Central memory CD8-positive, alpha-beta T cell (primary cell): ENCODE measurements around the gene SMIM3.
"Not testable (repeated sequence)": the region's sequence is repeated elsewhere in the genome, so short reads cannot be mapped to it uniquely, and the experiment has no call there.

Source experiments
- ATAC-seq: fragments of 150-1000 bp; cut with Tn5 transposase; replicated peaks from 2 replicates; pipeline ENCODE4 v1.10.0; 2022; ENCODE audit warnings: mild to moderate bottlenecking, moderate FRiP score, moderate number of reproducible peaks; ENCODE audit not compliant: poor library complexity, severe bottlenecking; ENCODE audit errors: extremely low read depth
- DNase-seq, 2 donors: peaks; one replicate each; pipeline ENCODE4 v3.0.0; 2021; ENCODE audit warnings: low spot score in 2 of 2
- H3K27ac Mint-ChIP-seq: one replicate; pipeline ENCODE4 v1.8.0; 2022; ENCODE audit warnings: low read depth, mild to moderate bottlenecking, moderate library complexity, mixed read lengths
- H3K27me3 Mint-ChIP-seq: one replicate; pipeline ENCODE4 v1.8.0; 2022; ENCODE audit warnings: mixed read lengths
- H3K36me3 Mint-ChIP-seq: one replicate; pipeline ENCODE4 v1.8.0; 2022; ENCODE audit warnings: mild to moderate bottlenecking, moderate library complexity, mixed read lengths; ENCODE audit not compliant: insufficient read depth
- H3K4me1 Mint-ChIP-seq: one replicate; pipeline ENCODE4 v1.8.0; 2022; ENCODE audit warnings: mixed read lengths
- H3K4me3 Mint-ChIP-seq: one replicate; pipeline ENCODE4 v1.8.0; 2022; ENCODE audit warnings: mild to moderate bottlenecking, moderate library complexity, mixed read lengths
- H3K9me3 Mint-ChIP-seq: one replicate; pipeline ENCODE4 v1.8.0; 2022; ENCODE audit warnings: mixed read lengths

The SMIM3 gene

DNA sequence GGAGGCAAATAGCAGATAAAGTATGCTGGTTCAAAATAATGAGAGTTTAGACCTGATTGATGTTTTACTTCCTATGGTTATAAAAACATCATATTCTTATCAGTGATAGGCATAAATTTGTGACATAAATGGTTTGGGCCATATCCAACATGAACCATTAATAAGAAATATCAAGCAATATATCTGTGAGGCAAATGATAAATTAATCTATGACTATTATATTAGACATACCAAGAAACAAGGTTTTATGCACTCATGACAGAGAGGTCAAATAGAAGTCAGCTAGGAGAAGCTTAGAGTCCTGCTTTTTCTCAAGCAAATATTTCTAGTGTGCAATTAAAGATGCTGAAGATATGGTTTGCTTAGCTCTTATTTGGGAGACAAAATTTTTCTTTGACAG is 10.4 kb downstream of the SMIM3 start:
- ATAC-seq (no peak), DNase-seq (no peak)
- H3K9me3 Mint-ChIP-seq: no peaks in the 10 kb centered on the region
- H3K4me3 Mint-ChIP-seq: no peak overlapping the region
- H3K27ac Mint-ChIP-seq: no peak overlapping the region
- no peaks in the 10 kb centered on the region for H3K36me3 Mint-ChIP-seq
- peaks cover 11% of the 10 kb centered on the region for H3K27me3 Mint-ChIP-seq
- peaks cover 17% of the 10 kb centered on the region for H3K4me1 Mint-ChIP-seq

DNA sequence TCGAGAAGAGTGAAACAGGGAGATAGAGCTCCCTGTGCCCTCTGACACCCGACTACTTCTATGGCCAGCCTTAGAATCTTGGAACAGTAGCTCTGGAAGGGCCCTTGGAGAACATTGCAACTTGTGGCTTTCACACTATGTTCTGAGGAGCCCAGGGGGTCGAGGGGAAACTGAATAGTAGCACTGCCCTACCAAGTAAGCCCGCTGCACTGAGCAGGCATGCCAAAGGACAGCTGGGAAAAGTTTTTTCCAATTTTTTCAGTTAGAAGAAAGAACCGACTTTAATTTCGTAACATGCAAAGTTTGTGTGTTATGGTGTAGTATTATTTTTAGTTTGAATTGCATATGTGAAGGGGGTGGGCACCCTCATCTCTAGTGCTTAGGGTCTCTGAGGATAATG is 10.9 kb downstream of the SMIM3 start:
- DNase-seq (no peak), ATAC-seq (no peak)
- Mint-ChIP-seq H3K36me3 (no peaks in the 10 kb centered on the region), H3K4me1 (peaks cover 12% of the 10 kb centered on the region), H3K27me3 (peaks cover 11% of the 10 kb centered on the region), H3K27ac (no peak overlapping the region), H3K4me3 (no peak overlapping the region), H3K9me3 (no peaks in the 10 kb centered on the region)

DNA sequence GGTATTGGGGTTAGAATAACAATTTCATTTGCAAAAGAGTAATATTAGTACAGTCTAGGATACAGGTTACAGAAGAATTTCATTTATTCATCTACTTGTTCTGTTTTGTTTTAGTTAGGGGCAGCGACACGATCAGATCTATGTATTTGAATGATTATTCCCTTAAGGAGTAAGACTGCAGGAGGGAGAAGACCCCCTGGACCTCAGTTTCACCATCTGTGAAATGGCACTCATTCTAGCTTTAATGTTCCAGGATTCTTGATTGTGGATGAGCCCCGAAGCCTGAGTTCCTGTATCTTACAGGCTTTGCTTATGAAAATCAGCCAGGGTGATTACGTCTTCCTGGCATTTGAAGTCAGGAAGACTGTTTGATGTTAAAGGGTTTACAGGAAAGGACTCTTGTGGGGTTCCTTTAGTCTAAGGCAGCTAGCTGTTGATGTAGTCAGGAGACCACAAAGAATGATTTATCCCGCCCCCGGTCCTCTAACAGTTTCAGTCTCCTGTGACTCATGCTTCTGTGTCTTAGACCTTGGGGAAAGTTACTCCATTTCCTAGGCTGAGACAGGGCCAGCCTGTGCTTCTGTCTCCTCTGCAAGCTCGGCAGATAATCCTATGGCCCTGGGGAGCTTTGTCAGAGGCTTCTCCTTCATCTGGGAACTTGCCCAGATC is 11.5 kb downstream of the SMIM3 start:
- Mint-ChIP-seq H3K36me3 (no peaks in the 10 kb centered on the region), H3K4me3 (no peak overlapping the region), H3K27ac (no peak overlapping the region), H3K27me3 (peaks cover 11% of the 10 kb centered on the region), H3K4me1 (peaks cover 7% of the 10 kb centered on the region), H3K9me3 (no peaks in the 10 kb centered on the region)
- DNase-seq: no peak
- peak; percentile 83 for ATAC-seq

DNA sequence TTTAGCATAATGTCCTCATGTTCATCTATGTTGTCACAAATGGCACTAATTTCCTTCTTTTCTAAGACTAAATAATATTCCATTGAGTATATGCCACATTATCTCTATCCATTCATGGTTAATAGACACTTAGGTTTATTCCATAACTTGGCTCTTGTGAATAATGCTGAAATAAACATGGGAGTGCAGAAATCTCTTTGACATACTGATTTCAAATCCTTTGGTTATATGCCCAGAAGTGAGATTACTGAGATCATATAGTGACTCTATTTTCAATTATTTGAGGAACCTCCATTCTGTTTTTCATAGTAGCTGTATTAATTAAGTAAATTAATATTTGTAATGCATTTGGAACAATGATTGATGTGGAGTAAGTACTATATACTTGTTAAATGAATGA is 13.0 kb downstream of the SMIM3 start:
- ATAC-seq (no peak), DNase-seq (no peak)
- Mint-ChIP-seq H3K4me1 (peaks cover 7% of the 10 kb centered on the region), H3K4me3 (no peak overlapping the region), H3K27me3 (peaks cover 11% of the 10 kb centered on the region), H3K9me3 (no peaks in the 10 kb centered on the region), H3K27ac (no peak overlapping the region), H3K36me3 (peaks cover 2% of the 10 kb centered on the region)

DNA sequence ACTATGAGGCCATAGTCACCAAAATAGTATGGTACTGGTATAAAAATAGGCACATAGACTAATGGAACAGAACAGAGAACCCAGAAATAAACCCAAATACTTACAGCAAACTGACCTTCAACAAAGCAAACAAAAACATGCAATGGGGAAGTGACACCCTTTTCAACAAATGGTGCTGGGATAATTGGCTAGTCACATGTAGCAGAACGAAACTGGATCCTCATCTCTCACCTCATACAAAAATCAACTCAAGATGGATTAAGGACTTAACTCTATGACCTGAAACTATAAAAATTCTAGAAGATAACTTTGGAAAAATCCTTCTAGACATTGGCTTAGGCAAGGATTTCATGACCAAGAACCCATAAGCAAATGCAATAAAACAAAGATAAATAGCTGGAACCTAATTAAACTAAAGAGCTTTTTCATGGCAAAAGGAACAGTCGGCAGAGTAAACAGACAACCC is 14.9 kb downstream of the SMIM3 start:
- H3K27ac Mint-ChIP-seq: not testable (repeated sequence)
- peaks cover 11% of the 10 kb centered on the region for H3K27me3 Mint-ChIP-seq

DNA sequence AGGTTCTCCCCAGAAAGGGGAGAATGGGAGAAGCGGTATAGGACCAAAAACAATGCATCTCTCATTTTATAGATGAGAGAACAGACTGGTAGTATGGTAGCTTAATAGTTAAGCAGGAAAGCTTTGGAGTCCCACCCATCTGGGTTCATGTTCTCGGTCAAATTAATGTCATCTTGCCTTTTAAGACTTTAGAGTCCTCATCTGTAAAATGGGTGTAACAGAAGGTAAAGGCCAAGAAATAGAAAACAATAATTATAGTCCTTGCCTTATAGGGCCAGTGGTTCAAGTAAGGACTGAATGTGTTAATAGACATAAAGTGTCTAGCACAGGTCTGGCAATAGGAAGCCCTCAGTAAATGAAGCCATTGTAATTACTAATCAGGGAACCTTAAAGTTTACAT is 16.4 kb downstream of the SMIM3 start:
- no peak for DNase-seq
- H3K4me3 Mint-ChIP-seq: no peak overlapping the region
- peaks cover 2% of the 10 kb centered on the region for H3K4me1 Mint-ChIP-seq
- H3K27me3 Mint-ChIP-seq: peaks cover 2% of the 10 kb centered on the region
- H3K9me3 Mint-ChIP-seq: no peaks in the 10 kb centered on the region
- peaks cover 2% of the 10 kb centered on the region for H3K36me3 Mint-ChIP-seq
- H3K27ac Mint-ChIP-seq: no peak overlapping the region
- ATAC-seq: no peak

More for the DNA sequence above, 14.9 kb downstream of the SMIM3 start:
- ATAC-seq, H3K9me3 Mint-ChIP-seq, H3K4me1 Mint-ChIP-seq, H3K4me3 Mint-ChIP-seq, DNase-seq, H3K36me3 Mint-ChIP-seq: not testable (repeated sequence)

DNA sequence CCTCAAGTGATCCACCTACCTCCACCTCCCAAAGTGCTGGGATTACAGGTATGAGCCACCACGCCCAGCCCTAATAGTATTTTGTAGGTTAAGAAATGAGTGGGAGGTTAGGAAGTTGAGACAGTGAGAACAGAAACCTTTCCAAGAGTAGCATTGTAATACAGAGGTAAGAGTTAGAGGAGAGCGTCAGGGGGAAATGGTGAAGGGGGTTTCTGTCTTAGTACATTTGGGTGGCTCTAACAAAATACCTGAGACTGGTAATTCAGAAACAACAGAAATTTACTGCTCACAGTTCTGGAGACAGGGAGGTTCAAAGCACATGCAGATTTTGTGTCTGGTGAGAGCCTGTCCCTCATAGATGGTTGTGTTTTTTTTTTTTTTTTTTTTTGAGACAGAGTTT is 18.8 kb downstream of the SMIM3 start:
- ATAC-seq (no peak), DNase-seq (no peak)
- H3K9me3 Mint-ChIP-seq: no peaks in the 10 kb centered on the region
- no peak overlapping the region for H3K4me3 Mint-ChIP-seq
- no peak overlapping the region for H3K27ac Mint-ChIP-seq
- no peaks in the 10 kb centered on the region for H3K4me1 Mint-ChIP-seq
- no peaks in the 10 kb centered on the region for H3K27me3 Mint-ChIP-seq
- H3K36me3 Mint-ChIP-seq: peaks cover 2% of the 10 kb centered on the region

DNA sequence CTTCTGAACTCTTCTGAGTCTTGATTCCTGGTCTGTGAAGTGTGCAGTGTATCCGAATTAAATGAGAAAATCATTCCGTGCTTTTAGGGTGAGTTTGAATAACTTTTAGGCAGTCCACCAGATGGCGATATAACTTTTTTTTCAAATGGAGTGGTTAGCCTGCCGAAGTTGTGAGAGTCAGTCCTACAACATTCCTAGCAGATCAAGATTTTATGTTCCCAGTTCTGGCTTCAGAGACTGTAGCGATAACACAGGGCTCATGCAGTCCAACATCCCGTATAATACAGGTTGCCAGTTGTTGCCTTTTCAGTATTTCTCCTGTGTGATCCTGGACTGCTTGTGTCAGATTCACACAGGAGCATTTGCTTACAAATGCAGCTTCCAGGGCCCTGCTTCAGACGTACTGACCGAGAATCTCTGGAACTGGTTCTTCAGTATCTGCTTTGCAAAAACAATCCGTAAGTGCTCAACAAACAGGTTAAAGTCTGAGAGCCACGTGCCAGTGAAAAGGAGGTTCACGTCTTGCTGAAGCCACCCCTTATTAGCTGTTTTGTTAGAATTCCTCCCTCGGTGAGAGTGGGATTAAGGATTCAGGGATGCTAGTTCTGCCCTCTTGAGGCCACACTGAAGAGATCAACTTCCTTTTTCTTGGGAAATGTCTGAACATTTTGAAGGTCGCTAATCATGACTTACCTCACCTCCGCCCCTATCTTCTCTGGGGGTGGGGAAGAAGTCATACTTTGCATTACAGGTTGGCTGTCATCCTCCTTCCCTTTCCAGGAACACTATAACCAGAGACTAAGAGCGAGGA is 22.8 kb downstream of the SMIM3 start:
- no peaks in the 10 kb centered on the region for H3K4me1 Mint-ChIP-seq
- H3K9me3 Mint-ChIP-seq: no peaks in the 10 kb centered on the region
- DNase-seq (no peak), ATAC-seq (no peak)
- peaks cover 31% of the 10 kb centered on the region for H3K27me3 Mint-ChIP-seq
- no peak overlapping the region for H3K27ac Mint-ChIP-seq
- no peak overlapping the region for H3K4me3 Mint-ChIP-seq
- H3K36me3 Mint-ChIP-seq: peaks cover 2% of the 10 kb centered on the region

DNA sequence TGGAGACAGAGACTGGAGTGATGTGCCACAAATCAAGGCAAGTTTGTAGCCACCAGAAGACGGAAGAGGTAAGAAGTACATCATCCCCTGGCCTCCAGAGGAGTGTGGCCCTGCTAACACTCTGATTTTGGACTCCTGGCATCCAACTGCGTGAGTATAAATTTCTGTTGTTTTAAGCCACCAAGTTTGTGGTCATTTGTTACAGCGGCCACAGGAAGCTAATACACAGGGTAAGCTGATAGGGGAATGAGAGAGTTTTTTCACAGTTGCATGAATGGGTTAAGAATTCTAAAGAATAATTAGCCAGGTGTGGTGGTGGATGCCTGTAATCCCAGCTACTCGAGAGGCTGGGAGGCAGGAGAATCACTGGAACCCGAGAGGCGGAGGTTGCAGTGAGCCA is 25.8 kb downstream of the SMIM3 start:
- Mint-ChIP-seq H3K27ac (no peak overlapping the region), H3K27me3 (peaks cover 43% of the 10 kb centered on the region), H3K9me3 (no peaks in the 10 kb centered on the region), H3K4me3 (no peak overlapping the region), H3K36me3 (peaks cover 1% of the 10 kb centered on the region), H3K4me1 (no peaks in the 10 kb centered on the region)
- DNase-seq (no peak), ATAC-seq (no peak)

DNA sequence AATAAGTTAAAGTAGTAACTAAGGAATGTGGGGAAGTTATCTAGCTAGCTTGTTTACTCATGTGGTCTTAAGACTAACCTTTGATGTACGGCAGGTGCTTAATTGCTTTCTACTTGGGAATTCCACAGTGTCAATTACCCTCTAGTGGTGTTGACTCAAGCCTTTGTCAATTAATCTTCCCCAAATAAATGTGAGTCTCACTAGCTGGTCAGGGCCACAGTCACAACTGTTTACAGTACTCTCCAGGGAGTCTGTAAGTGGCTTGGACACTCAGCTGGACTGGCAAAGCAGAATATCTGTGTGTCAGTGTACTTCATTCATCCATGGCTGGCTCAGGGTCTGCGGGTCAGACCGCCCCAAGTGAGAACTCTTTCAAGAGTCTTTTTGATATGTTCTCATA is 30.8 kb downstream of the SMIM3 start:
- Mint-ChIP-seq H3K27ac (no peak overlapping the region), H3K9me3 (no peaks in the 10 kb centered on the region), H3K27me3 (peaks cover 39% of the 10 kb centered on the region), H3K36me3 (peaks cover 1% of the 10 kb centered on the region), H3K4me3 (no peak overlapping the region), H3K4me1 (no peaks in the 10 kb centered on the region)
- DNase-seq (no peak), ATAC-seq (no peak)

DNA sequence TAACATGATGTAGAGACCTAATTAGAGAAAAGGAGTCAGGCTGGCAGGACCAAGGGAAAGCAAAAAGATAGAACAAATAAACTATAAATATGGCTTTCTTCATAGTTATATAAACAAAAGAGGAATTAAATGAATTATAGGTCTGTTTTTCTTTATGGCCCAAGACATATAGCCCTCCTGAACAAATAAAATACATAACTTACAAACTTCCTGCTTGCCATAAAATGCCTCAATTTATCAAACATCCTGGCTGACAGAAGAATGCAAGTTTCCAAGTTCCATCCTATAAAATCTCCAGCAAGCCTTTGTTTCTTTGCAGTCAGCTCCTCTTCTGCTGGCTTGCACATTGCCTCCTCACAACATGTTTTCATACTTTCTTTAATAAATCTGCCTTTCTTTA is 36.5 kb downstream of the SMIM3 start:
- Mint-ChIP-seq H3K27ac (no peak overlapping the region), H3K27me3 (peaks cover 41% of the 10 kb centered on the region), H3K4me3 (no peak overlapping the region), H3K36me3 (no peaks in the 10 kb centered on the region), H3K9me3 (peaks cover 6% of the 10 kb centered on the region), H3K4me1 (no peaks in the 10 kb centered on the region)
- ATAC-seq: no peak
- DNase-seq: no peak

DNA sequence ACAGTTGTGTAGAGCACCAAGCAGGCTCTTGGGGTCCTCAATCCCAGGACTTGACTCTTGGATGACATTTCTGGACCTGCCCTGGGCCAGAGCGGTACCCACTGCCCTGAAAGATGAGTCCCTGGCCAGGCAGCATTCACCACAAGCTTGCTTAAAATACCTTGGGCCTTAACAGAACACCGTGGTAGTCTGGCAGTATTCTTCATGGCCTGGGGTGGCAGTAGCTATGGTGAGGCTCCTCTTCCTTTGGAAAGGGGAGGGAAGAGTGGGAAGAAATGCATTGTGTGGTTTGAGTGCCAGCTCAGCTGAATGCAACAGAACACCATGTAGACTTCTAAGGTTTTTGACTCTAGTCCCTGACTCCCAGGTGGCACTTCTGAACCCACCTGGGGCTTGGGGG is 38.4 kb downstream of the SMIM3 start:
- ATAC-seq (no peak), DNase-seq (no peak)
- H3K27me3 Mint-ChIP-seq: peaks cover 53% of the 10 kb centered on the region
- peaks cover 3% of the 10 kb centered on the region for H3K36me3 Mint-ChIP-seq
- no peak overlapping the region for H3K27ac Mint-ChIP-seq
- peaks cover 6% of the 10 kb centered on the region for H3K9me3 Mint-ChIP-seq
- H3K4me3 Mint-ChIP-seq: no peak overlapping the region
- H3K4me1 Mint-ChIP-seq: no peaks in the 10 kb centered on the region

DNA sequence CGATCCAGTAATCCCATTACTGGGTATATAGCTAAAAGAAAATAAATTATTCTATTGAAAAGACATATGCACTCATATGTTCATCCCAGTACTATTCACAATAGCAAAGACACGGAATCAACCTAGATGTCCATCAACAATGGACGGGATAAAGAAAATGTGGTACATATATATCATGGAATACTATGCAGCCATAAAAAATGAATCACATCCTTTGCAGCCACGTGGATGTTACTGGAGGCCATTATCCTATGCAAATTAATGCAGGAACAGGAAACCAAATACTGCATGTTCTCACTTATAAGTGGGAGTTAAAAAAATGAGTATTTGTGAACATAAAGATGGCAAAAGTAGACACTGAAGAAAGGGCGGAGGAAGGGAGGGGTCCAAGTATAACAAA is 51.2 kb downstream of the SMIM3 start:
- Mint-ChIP-seq H3K27me3 (peaks cover 3% of the 10 kb centered on the region), H3K4me1 (no peaks in the 10 kb centered on the region), H3K9me3 (peaks cover 17% of the 10 kb centered on the region), H3K36me3 (no peaks in the 10 kb centered on the region), H3K4me3 (no peak overlapping the region), H3K27ac (no peak overlapping the region)
- no peak for DNase-seq
- no peak for ATAC-seq
